T-cell (primary cell): ENCODE data around the gene ADAMTSL4. TPM values are rescaled to one million over a fixed set of nuclear protein-coding genes. Genes with fewer than 3 reads are reported as not detected.
"Not testable (repeated sequence)": the region's sequence is repeated elsewhere in the genome, so short reads cannot be mapped to it uniquely, and the experiment has no call there.

Experiments
- ATAC-seq, 4 experiments: fragments of 200-7000 bp in 3 of 4; fragments of 150-1000 bp in 1 of 4; cut with Tn5 transposase; replicated peaks in 1 of 4; 1 replicate in 3 of 4; 2 replicates in 1 of 4; pipeline ENCODE4 v1.10.0; 2021; ENCODE audit warnings: moderate library complexity in 3 of 4, mild to moderate bottlenecking in 2 of 4, moderate number of reproducible peaks in 1 of 4
- CTCF ChIA-PET, 2 donors: fragments of 300-600 bp; sonication (Branson Sonifier 250); formaldehyde crosslinking; loops; one replicate each; lab custom pipeline; 2022; ENCODE audit warnings: antibody characterized with exemption in 2 of 2; lab: Charles Lee
- POLR2A ChIA-PET, 2 donors: fragments of 300-600 bp; sonication (Branson Sonifier 250); formaldehyde crosslinking; loops; one replicate each; lab custom pipeline; 2022; ENCODE audit warnings: antibody characterized with exemption in 2 of 2; lab: Charles Lee
- DNase-seq, 35 experiments: peaks; one replicate each; pipeline versions ENCODE4 v3.0.0 to v3.0.0-alpha.2; 2013 to 2023
- H3K27ac ChIP-seq: one replicate; pipeline ENCODE4 v1.5.1; 2013; ENCODE audit warnings: low read length
- H3K27me3 ChIP-seq, 2 experiments: replicated peaks in 1 of 2; 1 replicate in 1 of 2; 2 replicates in 1 of 2; pipeline versions ENCODE4 v1.6.1 to v1.7.0; 2013; ENCODE audit warnings: low read length in 1 of 2, mixed read lengths in 1 of 2; ENCODE audit not compliant: control insufficient read depth in 2 of 2, insufficient read depth in 2 of 2; ENCODE audit errors: extremely low read depth in 1 of 2
- H3K36me3 ChIP-seq, 2 donors: 1 replicate in 1 of 2; 2 replicates in 1 of 2; pipeline versions ENCODE4 v1.6.1 to v1.7.0; 2013; ENCODE audit warnings: low read length in 1 of 2; ENCODE audit not compliant: control insufficient read depth in 2 of 2, insufficient read depth in 1 of 2; ENCODE audit errors: extremely low read depth in 1 of 2
- H3K4me1 ChIP-seq, 2 experiments: 1 replicate in 1 of 2; 2 replicates in 1 of 2; pipeline versions ENCODE4 v1.6.1 to v1.7.0; 2013; ENCODE audit warnings: low read length in 2 of 2, mixed read lengths in 1 of 2; ENCODE audit not compliant: insufficient read depth in 2 of 2, control insufficient read depth in 1 of 2; ENCODE audit errors: extremely low read depth in 1 of 2
- H3K4me3 ChIP-seq, 2 donors: 1 replicate in 1 of 2; 2 replicates in 1 of 2; pipeline versions ENCODE4 v1.5.1 to v1.7.0; 2013; ENCODE audit warnings: mild to moderate bottlenecking in 2 of 2, low read length in 1 of 2, moderate library complexity in 1 of 2; ENCODE audit not compliant: control insufficient read depth in 1 of 2; ENCODE audit errors: extremely low read depth in 1 of 2
- H3K9me3 ChIP-seq: 2 replicates; pipeline ENCODE4 v1.7.0; 2013
- H3K27ac Mint-ChIP-seq, 2 donors: one replicate each; pipeline ENCODE4 v1.8.0; 2020 to 2021; ENCODE audit warnings: mild to moderate bottlenecking in 2 of 2, mixed read lengths in 2 of 2
- H3K27me3 Mint-ChIP-seq, 2 donors: one replicate each; pipeline ENCODE4 v1.8.0; 2021 to 2022; ENCODE audit warnings: mixed read lengths in 2 of 2
- H3K36me3 Mint-ChIP-seq: one replicate; pipeline ENCODE4 v1.8.0; 2021; ENCODE audit warnings: mixed read lengths
- H3K4me1 Mint-ChIP-seq, 3 donors: one replicate each; pipeline ENCODE4 v1.8.0; 2020 to 2022; ENCODE audit warnings: mixed read lengths in 3 of 3, mild to moderate bottlenecking in 1 of 3
- H3K4me3 Mint-ChIP-seq, 3 donors: one replicate each; pipeline ENCODE4 v1.8.0; 2020 to 2022; ENCODE audit warnings: mild to moderate bottlenecking in 3 of 3, mixed read lengths in 3 of 3, moderate library complexity in 3 of 3
- H3K9me3 Mint-ChIP-seq, 3 donors: one replicate each; pipeline ENCODE4 v1.8.0; 2020 to 2022; ENCODE audit warnings: mixed read lengths in 3 of 3
- WGBS: methylation state at CpG from one replicate; pipeline ENCODE4 v1.1.5; 2013; ENCODE audit warnings: missing lambda C conversion rate; ENCODE audit not compliant: insufficient coverage; 5-methylcytosine and 5-hydroxymethylcytosine counted together
- total RNA-seq, 35 experiments: library from RNA in 6 of 35; stranded (reverse) in 6 of 35; fragments of 120-200 nt in 1 of 35; gene quantifications; one replicate each; pipeline versions ENCODE4 v1.2.1 to v1.2.4 and lab custom pipeline; 2013 to 2026

The ADAMTSL4 gene
- total RNA-seq, 5 donors from 2014 or later (not counting 1 experiment from before 2014, with no cell fraction given): 0.26 to 0.66 (median 0.49) TPM

GRCh38 chr1:150596095-150596892, 47.1 kb downstream of the ADAMTSL4 start:
- peak overlapping the region; percentile 28 to 70 for H3K27ac Mint-ChIP-seq
- 100% methylated on average over 1 of the region's 7 CpGs for WGBS
- H3K4me1 ChIP-seq: no peaks in the 10 kb centered on the region

GRCh38 chr1:150596976-150597375, 47.8 kb downstream of the ADAMTSL4 start:
- POLR2A ChIA-PET: no interaction called here
- Histone ChIP-seq H3K27me3 (no peaks in the 10 kb centered on the region), H3K36me3 (peaks cover 2 to 6% of the 10 kb centered on the region in 2 donors), H3K27ac (peak overlapping the region; percentile 37), H3K4me1 (no peaks in the 10 kb centered on the region), H3K9me3 (no peaks in the 10 kb centered on the region), H3K4me3 (no peak overlapping the region)
- Mint-ChIP-seq H3K27ac (peak overlapping the region in 1 of 2 donors; percentile 36), H3K9me3 (no peaks in the 10 kb centered on the region), H3K4me1 (peaks cover 4 to 16% (median 12%) of the 10 kb centered on the region in 3 donors), H3K27me3 (no peaks in the 10 kb centered on the region), H3K4me3 (no peak overlapping the region), H3K36me3 (peaks cover 13% of the 10 kb centered on the region)
- ATAC-seq (no peak), DNase-seq (no peak)
- CTCF ChIA-PET: no interaction called here
- no CpG with 5 or more reads among the region's 3 CpGs for WGBS

More at GRCh38 chr1:150596095-150596892, 47.1 kb downstream of the ADAMTSL4 start:
- Histone ChIP-seq H3K27ac (peak overlapping the region; percentile 37), H3K36me3 (peaks cover 2 to 6% of the 10 kb centered on the region in 2 donors), H3K9me3 (no peaks in the 10 kb centered on the region), H3K27me3 (no peaks in the 10 kb centered on the region), H3K4me3 (no peak overlapping the region)
- CTCF ChIA-PET: interaction anchor here in 1 of 2 donors (0.6 kb wide), 2 partner anchors 131 to 535 kb away, joined by 3 read pairs; no protein-coding TSS in a partner anchor
- POLR2A ChIA-PET: no interaction called here
- peaks cover 4 to 16% (median 12%) of the 10 kb centered on the region in 3 donors for H3K4me1 Mint-ChIP-seq
- H3K9me3 Mint-ChIP-seq: no peaks in the 10 kb centered on the region
- H3K27me3 Mint-ChIP-seq: no peaks in the 10 kb centered on the region
- peaks cover 13% of the 10 kb centered on the region for H3K36me3 Mint-ChIP-seq
- ATAC-seq: no peak
- no peak for DNase-seq
- no peak overlapping the region for H3K4me3 Mint-ChIP-seq

- WGBS: 100% methylated on average over 2 of the region's 4 CpGs
- POLR2A ChIA-PET, H3K27ac Mint-ChIP-seq, ATAC-seq, H3K9me3 ChIP-seq, H3K4me3 ChIP-seq, DNase-seq, H3K27me3 ChIP-seq, H3K9me3 Mint-ChIP-seq, H3K27me3 Mint-ChIP-seq, CTCF ChIA-PET, H3K4me3 Mint-ChIP-seq, H3K36me3 ChIP-seq, H3K27ac ChIP-seq, H3K4me1 ChIP-seq: not testable (repeated sequence)
- Mint-ChIP-seq H3K36me3 (peaks cover 15% of the 10 kb centered on the region), H3K4me1 (peaks cover 4 to 17% (median 12%) of the 10 kb centered on the region in 3 donors)
Measured at GRCh38 chr1:150598346-150598745, 49.1 kb downstream of the ADAMTSL4 start.

GRCh38 chr1:150601540-150601939, 52.3 kb downstream of the ADAMTSL4 start:
- Mint-ChIP-seq H3K4me3 (no peak overlapping the region), H3K36me3 (peaks cover 25% of the 10 kb centered on the region), H3K4me1 (peaks cover 7 to 19% (median 9%) of the 10 kb centered on the region in 3 donors), H3K27me3 (no peaks in the 10 kb centered on the region), H3K9me3 (no peaks in the 10 kb centered on the region), H3K27ac (no peak overlapping the region)
- H3K9me3 ChIP-seq: no peaks in the 10 kb centered on the region
- no peaks in the 10 kb centered on the region for H3K4me1 ChIP-seq
- ChIA-PET POLR2A (interaction anchor here in 1 of 2 donors (0.7 kb wide), 1 partner anchor 18 kb away, joined by 10 read pairs; no protein-coding TSS in a partner anchor), CTCF (no interaction called here)
- no peaks in the 10 kb centered on the region for H3K27me3 ChIP-seq
- no peak overlapping the region for H3K4me3 ChIP-seq
- ATAC-seq (no peak), DNase-seq (no peak)
- H3K27ac ChIP-seq: no peak overlapping the region
- H3K36me3 ChIP-seq: peaks cover 2 to 8% of the 10 kb centered on the region in 2 donors

- H3K27ac Mint-ChIP-seq, DNase-seq, H3K4me1 ChIP-seq, H3K27ac ChIP-seq, H3K27me3 ChIP-seq, H3K4me3 Mint-ChIP-seq, H3K9me3 Mint-ChIP-seq, ATAC-seq, H3K27me3 Mint-ChIP-seq, POLR2A ChIA-PET, H3K9me3 ChIP-seq, H3K4me3 ChIP-seq, H3K36me3 ChIP-seq: not testable (repeated sequence)
- WGBS: no CpG with 5 or more reads among the region's 12 CpGs
- CTCF ChIA-PET: interaction anchor here in 1 of 2 donors (0.7 kb wide), 1 partner anchor 43 kb away, joined by 3 read pairs; no protein-coding TSS in a partner anchor
- peaks cover 6 to 15% (median 9%) of the 10 kb centered on the region in 3 donors for H3K4me1 Mint-ChIP-seq
- peaks cover 23% of the 10 kb centered on the region for H3K36me3 Mint-ChIP-seq
Measured at GRCh38 chr1:150602372-150602771, 53.2 kb downstream of the ADAMTSL4 start.

DNA sequence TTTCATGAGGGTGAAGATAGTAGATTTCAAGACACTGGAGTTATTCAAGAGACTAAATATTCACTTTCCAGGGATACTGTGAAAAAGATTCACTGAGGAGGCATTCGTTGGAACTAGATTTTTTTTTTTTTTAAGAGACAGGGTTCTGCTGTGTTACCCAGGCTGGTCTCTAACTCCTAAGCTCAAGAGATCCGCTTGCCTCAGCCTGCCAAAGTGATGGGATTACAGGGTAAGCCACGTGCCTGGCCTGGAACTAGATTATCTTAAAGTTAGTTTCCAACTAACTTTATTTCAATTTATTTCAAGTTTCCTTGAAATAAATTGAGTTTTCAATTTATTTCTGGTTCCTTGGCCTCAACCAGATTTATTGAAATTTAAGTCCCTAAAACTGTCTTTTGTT, 54.5 kb downstream of the ADAMTSL4 start:
- H3K9me3 ChIP-seq: no peaks in the 10 kb centered on the region
- peak overlapping the region in 1 of 2 donors; percentile 2 for H3K27ac Mint-ChIP-seq
- H3K4me1 ChIP-seq: no peaks in the 10 kb centered on the region
- H3K4me3 Mint-ChIP-seq: no peak overlapping the region
- no peak overlapping the region for H3K27ac ChIP-seq
- ChIA-PET POLR2A (interaction anchor here (0.5 to 0.6 kb wide), 2 partner anchors 33 to 370 kb away, joined by 3 to 6 read pairs; no protein-coding TSS in a partner anchor), CTCF (interaction anchor here in 1 of 2 donors (0.7 kb wide), 2 partner anchors 42 to 43 kb away, joined by 3 to 5 read pairs; no protein-coding TSS in a partner anchor)
- ATAC-seq (no peak), DNase-seq (no peak)
- no peaks in the 10 kb centered on the region for H3K9me3 Mint-ChIP-seq
- no peaks in the 10 kb centered on the region for H3K27me3 Mint-ChIP-seq
- WGBS: 86% methylated on average over 1 of the region's 3 CpGs
- peaks cover 2 to 8% of the 10 kb centered on the region in 2 donors for H3K36me3 ChIP-seq
- H3K36me3 Mint-ChIP-seq: peaks cover 20% of the 10 kb centered on the region
- peaks cover 6 to 15% (median 9%) of the 10 kb centered on the region in 3 donors for H3K4me1 Mint-ChIP-seq
- H3K4me3 ChIP-seq: no peak overlapping the region
- no peaks in the 10 kb centered on the region for H3K27me3 ChIP-seq
